ENCODE data around the gene BCAT1. TPM values are rescaled to one million over a fixed set of nuclear protein-coding genes. Genes with fewer than 3 reads are reported as not detected.

Gene BCAT1
- total and polyA plus RNA-seq, 2 of the 8 experiments (the other 6 are each of a cell fraction or from before 2014, with no cell fraction given): 19.7 to 263 TPM

GRCh38 chr12:24921251-24922038 is 27.5 kb downstream of the BCAT1 start:
- no peak for FAIRE-seq
- Histone ChIP-seq H3K4me2 (ENCODE audit: insufficient read depth in 1 of 2, low read depth in 2 of 2, low read length in 2 of 2) (no peak overlapping the region), H3K9ac (replicated peaks in 1 of 4; ENCODE audit: extremely low read depth in 1 of 4, low read depth in 3 of 4, low read length in 3 of 4) (no peak overlapping the region)

More at GRCh38 chr12:24921251-24922038, 27.5 kb downstream of the BCAT1 start:
- Histone ChIP-seq H3K9me3 (ENCODE audit: insufficient read depth in 2 of 2, low read depth in 1 of 2, low read length in 1 of 2) (peaks cover 0 to 9% of the 10 kb centered on the region in 2 experiments; a peak in 2 of 4 replicates), H2AK5ac (ENCODE audit: low read depth, low read length) (no peak overlapping the region), H3K23me2 (ENCODE audit: low read depth, low read length) (no peaks in the 10 kb centered on the region), H3K23ac (ENCODE audit: insufficient read length) (no peak overlapping the region), H2BK15ac (ENCODE audit: low read length) (no peak overlapping the region), H3K4ac (replicated peaks; ENCODE audit: insufficient read length, low read depth, low read length) (no peak overlapping the region), H4K8ac (ENCODE audit: extremely low read depth, insufficient read depth, low read length) (no peak overlapping the region), H3K27ac (ENCODE audit: low read depth, low read length) (no peak overlapping the region), H2BK5ac (ENCODE audit: low read depth, low read length) (no peak overlapping the region), H4K20me1 (replicated peaks in 1 of 2; ENCODE audit: control insufficient read depth in 1 of 2, insufficient read depth in 2 of 2, low read length in 2 of 2) (peaks cover 2 to 5% of the 10 kb centered on the region in 2 experiments), H3K14ac (ENCODE audit: insufficient read length) (no peak overlapping the region), H2BK120ac (replicated peaks; ENCODE audit: low read depth, low read length) (no peak overlapping the region), H3K18ac (ENCODE audit: extremely low read depth, low read length) (no peak overlapping the region), H3K27me3 (replicated peaks in 1 of 4; ENCODE audit: control insufficient read depth in 3 of 4, extremely low read depth in 1 of 4, insufficient read depth in 3 of 4, low read length in 3 of 4) (no peaks in the 10 kb centered on the region), H4K91ac (replicated peaks; ENCODE audit: insufficient read length, low read length) (no peak overlapping the region), H3K79me1 (ENCODE audit: low read depth, low read length) (peaks cover 3% of the 10 kb centered on the region; the same call in 1 of the 2 replicates), H2BK12ac (ENCODE audit: low read depth, low read length) (no peak overlapping the region), H3K79me2 (ENCODE audit: control insufficient read depth in 1 of 2, insufficient read depth in 2 of 2, low read length in 2 of 2) (peaks cover 13 to 88% of the 10 kb centered on the region in 2 experiments), H3K4me1 (replicated peaks in 1 of 4; ENCODE audit: control insufficient read depth in 3 of 4, insufficient read depth in 4 of 4, low read length in 3 of 4) (peaks cover 0 to 4% (median 3%) of the 10 kb centered on the region in 4 experiments; a peak in 5 of 7 replicates), H2BK20ac (ENCODE audit: low read length) (no peak overlapping the region), H2AFZ (ENCODE audit: low read length) (no peak overlapping the region), H3K36me3 (ENCODE audit: control insufficient read depth in 2 of 4, insufficient read depth in 4 of 4, low read length in 3 of 4) (peaks cover 0 to 10% (median 0%) of the 10 kb centered on the region in 4 experiments; a peak in 3 of 8 replicates), H4K5ac (ENCODE audit: insufficient read length, low read depth, low read length) (no peak overlapping the region), H3K4me3 (ENCODE audit: extremely low read depth in 1 of 4, insufficient read depth in 2 of 4, low read depth in 3 of 4, low read length in 4 of 4) (no peak overlapping the region), H3K56ac (replicated peaks; ENCODE audit: insufficient read length, low read depth, low read length) (peak overlapping the region; percentile 1)
- DNase-seq (ENCODE audit: low read depth in 1 of 2, low spot score in 2 of 2): no peak
- ChIA-PET POLR2A (ENCODE audit: partially characterized antibody) (interaction anchor here (1.2 to 4.0 kb wide), 10 partner anchors 8 to 29 kb away, joined by 3 to 63 read pairs (median 10); partner anchors contain the start of gene BCAT1), CTCF (ENCODE audit: partially characterized antibody) (interaction anchor here (0.7 to 1.2 kb wide), 2 partner anchors 31 to 393 kb away, joined by 3 to 4 read pairs; no protein-coding TSS in a partner anchor)
- 92% methylated on average over 3 of the region's 3 CpGs; no CpG with 5 or more reads in 1 of the 2 experiments for whole genome bisulfite sequencing, 2 experiments (ENCODE audit: extremely low coverage in 1 of 2, insufficient coverage in 1 of 2, insufficient read length in 1 of 2, insufficient replicate concordance in 2 of 2, low coverage in 1 of 2, low lambda C conversion rate in 2 of 2, missing lambda C conversion rate in 1 of 2)

Measured in H1 (cell line).